Ecto neural progenitor cell (in vitro differentiated cells): ENCODE data around the gene VWA3A.
"Not testable (repeated sequence)": the region's sequence is repeated elsewhere in the genome, so short reads cannot be mapped to it uniquely, and the experiment has no call there.

Experiments
- DNase-seq: peaks from one replicate; pipeline ENCODE4 v3.0.0-alpha.2; 2018; ENCODE audit warnings: low spot score

The VWA3A gene

DNA sequence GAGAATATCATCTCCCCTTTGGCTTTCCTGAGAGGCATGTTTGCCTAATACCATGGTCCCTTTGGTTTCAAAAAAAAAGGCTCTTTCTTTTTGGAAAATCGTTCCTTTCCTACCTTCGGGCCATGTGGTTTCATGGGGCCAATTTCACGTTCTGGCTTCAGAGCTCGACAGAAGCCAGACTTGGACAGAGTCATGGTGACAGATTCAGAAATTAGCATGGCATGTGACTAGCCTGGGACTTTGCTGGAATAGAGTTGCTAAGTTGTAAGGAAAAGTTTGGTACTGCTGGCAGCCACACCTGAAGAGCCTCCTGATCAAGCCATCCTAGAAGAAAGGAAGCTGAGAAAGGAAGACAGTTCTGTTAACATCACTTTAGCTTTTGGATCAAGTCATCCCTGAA lies 2.4 kb upstream of the VWA3A start:
- DNase-seq = no peak

- DNase-seq = no peak
Observed at GRCh38 chr16:22091721-22092120, 620 bp upstream of the VWA3A start.

DNA sequence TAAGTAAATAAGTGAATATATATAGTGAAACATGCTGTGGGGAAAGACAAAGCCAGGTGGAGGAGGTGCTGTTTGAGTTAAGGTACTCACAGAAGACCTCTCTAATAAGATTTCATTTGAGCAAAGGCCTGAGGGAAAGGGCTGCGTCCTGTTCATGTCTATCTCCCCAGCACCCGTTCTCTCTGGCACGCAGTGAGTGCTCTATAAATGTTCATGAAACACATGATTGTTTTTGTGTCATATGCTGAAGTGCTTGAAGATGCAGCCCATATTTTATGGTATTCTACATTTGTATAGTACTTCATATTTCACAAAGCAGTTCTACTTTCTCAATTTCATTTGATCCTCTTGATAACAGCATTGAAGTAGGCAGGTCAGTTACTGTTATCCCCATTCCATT lies 990 bp downstream of the VWA3A start:
- no peak for DNase-seq

GRCh38 chr16:22093996-22094395 lies 1.7 kb downstream of the VWA3A start:
- DNase-seq = no peak

- no peak for DNase-seq
Observed at GRCh38 chr16:22098405-22099255, 6.3 kb downstream of the VWA3A start.

GRCh38 chr16:22099256-22099975 lies 7.1 kb downstream of the VWA3A start:
- no peak for DNase-seq

- no peak for DNase-seq
Observed at GRCh38 chr16:22103441-22103840, 11.1 kb downstream of the VWA3A start.

GRCh38 chr16:22109258-22109898 lies 17.0 kb downstream of the VWA3A start:
- DNase-seq = no peak

GRCh38 chr16:22111629-22112028 lies 19.3 kb downstream of the VWA3A start:
- not testable (repeated sequence) for DNase-seq

DNA sequence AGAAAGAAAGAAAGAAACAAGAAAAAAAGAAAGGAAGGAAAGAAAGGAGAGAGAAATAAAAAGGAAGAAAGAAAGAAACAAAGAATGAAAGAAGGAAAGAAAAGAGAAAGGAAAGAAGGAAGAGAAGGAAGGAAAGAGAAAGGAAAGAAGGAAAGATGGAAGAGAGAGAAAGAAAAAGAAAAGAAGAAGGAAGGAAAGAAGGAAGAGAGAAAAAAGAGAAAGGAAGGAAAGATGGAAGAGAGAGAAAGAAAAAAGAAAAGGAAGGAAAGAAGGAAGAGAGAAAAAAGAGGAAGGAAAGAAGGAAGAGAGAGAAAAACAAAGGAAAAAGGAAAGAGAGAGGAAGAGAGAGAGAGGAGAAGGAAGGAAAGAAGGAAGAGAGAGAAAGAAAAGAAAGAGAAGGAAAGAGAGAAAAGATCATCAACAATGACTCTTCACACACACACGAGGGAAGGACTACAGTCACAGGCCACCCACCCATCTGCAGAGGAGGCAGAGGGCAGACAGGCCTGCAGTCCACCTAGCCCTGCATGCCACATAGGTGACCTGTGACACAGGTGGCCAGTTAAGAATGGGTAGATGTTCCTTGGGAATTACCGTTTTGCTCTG lies 23.9 kb downstream of the VWA3A start:
- no peak for DNase-seq

DNA sequence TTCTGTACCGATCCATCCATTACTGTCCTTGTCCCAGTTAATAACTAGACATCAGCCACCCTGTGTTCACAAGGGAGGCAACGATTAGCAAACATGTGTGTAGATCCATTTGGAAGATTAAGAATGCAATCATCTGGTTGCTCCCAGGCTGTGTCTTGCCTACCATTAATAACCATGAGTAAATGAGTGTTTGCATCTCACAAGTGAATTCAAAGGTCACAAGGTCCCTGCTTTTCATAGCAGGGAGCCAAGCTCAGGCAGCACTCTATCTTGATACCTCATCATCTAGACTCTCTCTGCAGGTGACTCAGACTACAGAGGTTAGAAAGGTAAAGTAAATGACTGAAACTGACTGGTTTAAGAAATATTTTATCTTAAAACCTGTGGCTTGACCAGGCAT lies 25.3 kb downstream of the VWA3A start:
- no peak for DNase-seq

DNA sequence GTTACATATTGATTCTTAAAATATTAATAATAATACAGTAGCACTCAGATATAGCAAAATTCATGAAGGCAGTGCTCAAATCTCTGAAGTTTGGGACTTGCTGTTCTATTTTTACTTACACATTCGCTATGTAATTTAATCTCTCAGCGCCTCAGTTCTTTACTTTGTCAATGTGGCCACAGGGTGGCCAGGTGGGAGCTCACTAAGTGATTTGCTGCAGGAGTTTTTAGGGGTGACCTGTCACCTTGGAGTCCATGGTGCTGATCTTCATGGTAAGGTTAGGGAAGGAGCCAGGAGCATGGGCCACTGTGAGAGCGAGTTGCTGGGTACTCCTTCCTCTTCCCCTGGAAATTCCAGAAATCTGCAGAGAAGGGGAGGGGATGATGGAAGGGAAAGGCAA lies 28.1 kb downstream of the VWA3A start:
- DNase-seq = no peak

DNA sequence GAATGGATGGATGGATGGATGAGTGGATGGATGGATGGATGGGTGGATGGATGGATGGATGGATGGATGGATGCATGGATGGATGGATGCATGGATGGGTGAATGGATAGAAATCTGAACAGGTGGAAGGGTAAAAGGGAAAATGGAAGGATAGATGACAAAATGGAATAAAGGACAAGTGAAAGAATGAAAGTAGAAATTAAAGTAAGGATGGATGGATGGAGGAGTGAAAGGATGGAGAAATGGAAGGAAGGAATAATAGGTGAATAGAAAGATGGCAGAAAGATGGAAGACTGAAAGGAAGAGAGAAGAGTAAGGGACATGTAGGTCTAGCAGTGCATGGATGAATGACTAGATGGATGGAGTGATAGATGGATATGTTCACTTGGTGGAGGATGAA lies 29.9 kb downstream of the VWA3A start:
- no peak for DNase-seq

DNA sequence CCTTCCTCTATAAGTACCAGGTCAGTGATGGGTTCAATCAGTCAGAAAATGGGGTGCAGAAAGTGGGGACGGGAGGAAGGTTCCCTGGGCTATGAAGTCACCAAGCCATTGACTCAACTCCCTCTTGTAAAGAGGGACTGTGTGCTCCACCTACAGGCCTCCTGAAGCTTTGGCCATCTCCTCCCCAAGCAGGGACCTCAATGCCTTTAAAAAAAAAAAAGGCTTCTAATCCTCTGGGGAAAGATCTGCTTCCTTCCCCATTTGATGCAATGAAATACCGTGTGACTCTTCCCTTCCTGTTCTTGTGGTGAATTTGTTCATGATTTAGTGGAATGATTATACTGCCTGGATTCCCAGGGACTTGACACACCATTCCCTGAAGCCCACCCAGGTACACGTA lies 30.8 kb downstream of the VWA3A start:
- no peak for DNase-seq

DNA sequence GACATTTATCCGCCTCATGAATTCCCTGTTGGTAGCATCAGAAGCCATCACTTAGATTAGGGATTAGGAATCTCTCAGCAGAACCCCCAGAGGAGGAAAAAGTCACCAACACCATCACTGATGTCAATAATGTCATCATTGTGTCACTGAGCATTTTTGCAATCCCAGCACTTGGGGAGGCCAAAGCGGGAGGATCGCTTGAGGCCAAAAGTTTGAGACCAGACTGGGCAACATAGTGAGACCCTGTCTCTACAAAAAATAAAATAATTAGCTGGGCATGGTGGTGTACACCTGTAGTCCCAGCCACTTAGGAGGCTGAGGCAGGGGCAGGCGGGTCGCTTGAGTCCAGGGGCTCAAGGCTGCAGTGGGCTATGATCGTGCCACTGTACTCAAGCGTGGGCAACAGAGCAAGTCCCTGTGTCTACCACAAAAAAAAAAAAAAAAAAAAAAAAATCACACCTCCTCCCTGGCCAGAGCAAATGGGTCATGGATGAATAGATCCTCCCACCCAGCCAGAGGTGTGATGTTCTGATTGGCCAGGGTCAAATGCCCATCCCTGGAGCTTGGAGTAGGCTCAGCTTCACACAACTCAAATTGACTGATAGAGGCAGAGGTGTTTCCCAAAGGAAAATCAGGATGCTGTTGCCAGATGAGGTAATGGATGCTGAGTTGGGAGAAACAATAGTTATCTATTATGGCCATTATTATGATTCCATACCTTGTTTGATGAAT lies 31.6 kb downstream of the VWA3A start:
- DNase-seq = no peak

- DNase-seq = no peak
Observed at GRCh38 chr16:22124583-22125284, 32.4 kb downstream of the VWA3A start.

DNA sequence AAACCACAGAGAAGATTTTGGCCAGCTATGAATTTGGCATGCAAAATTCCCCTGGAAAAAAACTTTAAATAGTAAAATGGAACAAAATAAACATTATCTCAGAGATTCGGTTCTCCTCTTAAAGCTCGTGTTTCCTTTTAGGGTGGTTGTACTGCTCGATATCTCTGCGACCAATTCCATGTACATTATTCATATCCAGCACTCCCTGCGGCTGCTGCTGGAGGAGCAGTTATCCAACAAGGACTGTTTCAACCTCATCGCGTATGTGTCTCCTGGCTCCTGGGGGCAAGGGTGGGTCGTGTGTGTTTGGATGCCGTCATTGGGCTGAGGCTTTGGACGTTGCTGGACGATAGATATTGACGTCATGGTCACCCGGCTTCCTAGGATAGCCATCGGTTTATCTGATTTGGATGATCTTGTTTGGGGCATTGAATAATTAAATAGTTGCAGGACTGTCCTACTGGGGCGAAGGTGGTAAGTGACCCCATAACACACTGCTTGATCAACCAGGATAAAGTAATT lies 33.8 kb downstream of the VWA3A start:
- no peak for DNase-seq

GRCh38 chr16:22128537-22128936 lies 36.2 kb downstream of the VWA3A start:
- not testable (repeated sequence) for DNase-seq

GRCh38 chr16:22130528-22130927 lies 38.2 kb downstream of the VWA3A start:
- DNase-seq = no peak

DNA sequence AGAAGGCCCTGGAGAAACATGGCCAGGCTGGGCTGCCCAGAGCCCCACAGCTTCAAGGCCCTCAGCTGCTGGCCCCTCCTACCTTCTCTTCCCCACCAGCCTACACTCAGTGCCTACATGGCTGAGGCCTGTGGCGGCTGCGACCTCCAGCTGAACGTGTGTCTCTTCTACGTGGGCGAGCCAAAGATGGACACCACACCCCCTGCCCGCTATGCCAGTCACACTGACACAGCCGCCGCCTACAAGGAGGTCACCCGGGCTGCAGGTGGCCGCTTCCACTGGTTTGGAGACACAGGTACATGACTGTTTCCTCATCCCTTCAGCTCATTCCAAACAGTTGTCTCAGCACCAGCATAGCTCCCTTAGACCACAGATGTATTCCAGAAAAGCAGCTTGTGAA lies 40.5 kb downstream of the VWA3A start:
- DNase-seq = no peak

GRCh38 chr16:22138482-22138881 lies 46.1 kb downstream of the VWA3A start:
- no peak for DNase-seq
